Body of pancreas (tissue), 4 donors: Measurements from ENCODE around the gene CD160. TPM values are rescaled to one million over a fixed set of nuclear protein-coding genes. Genes with fewer than 3 reads are reported as not detected.

Experiments used
- ATAC-seq: fragments of 150-250 bp; one replicate; pipeline ENCODE4 v1.9.1; 2016
- DNase-seq, 4 donors: peaks; one replicate each; pipeline ENCODE4 v3.0.0-alpha.2; 2019
- H3K27ac ChIP-seq, 4 donors: fragments of 200-600 bp; sonication (generic); 1 replicate in 3 of 4; 2 replicates in 1 of 4; pipeline versions ENCODE4 v1.5.1 to v1.6.1; 2016 to 2019; ENCODE audit warnings: mild to moderate bottlenecking in 1 of 4, mixed read lengths in 1 of 4, moderate library complexity in 1 of 4
- H3K27me3 ChIP-seq, 2 donors: fragments of 200-600 bp; sonication (generic); one replicate each; pipeline ENCODE4 v1.6.0; 2016; ENCODE audit warnings: mild to moderate bottlenecking in 1 of 2
- H3K36me3 ChIP-seq, 2 donors: fragments of 200-600 bp; sonication (generic); replicated peaks in 1 of 2; 2 replicates each; pipeline ENCODE4 v1.5.1; 2016; ENCODE audit warnings: low read depth in 2 of 2; ENCODE audit not compliant: insufficient read depth in 1 of 2
- H3K4me1 ChIP-seq: fragments of 200-600 bp; sonication (generic); one replicate; pipeline ENCODE4 v1.6.0; 2016
- H3K4me3 ChIP-seq, 2 donors: fragments of 200-600 bp; sonication (generic); 1 replicate in 1 of 2; 2 replicates in 1 of 2; pipeline ENCODE4 v1.5.1; 2016 to 2019
- H3K9me3 ChIP-seq, 3 donors: fragments of 200-600 bp; sonication (generic); 1 replicate in 2 of 3; 2 replicates in 1 of 3; pipeline ENCODE4 v1.5.1; 2016
- POLR2A ChIP-seq, 3 donors: fragments of 450-650 bp; IDR thresholded peaks; one replicate each; pipeline ENCODE4 v1.6.1; 2016; ENCODE audit warnings: antibody characterized with exemption in 3 of 3, mild to moderate bottlenecking in 2 of 3
- WGBS, 2 donors: methylation state at CpG; one replicate each; pipeline ENCODE4 v1.1.5; 2017; 5-methylcytosine and 5-hydroxymethylcytosine counted together
- intact Hi-C: fragments of 100-400 bp; cut with DNase I; formaldehyde crosslinking; loops from one replicate; pipeline ENCODE4 v1.15.1; 2023
- total RNA-seq, 2 donors: library from RNA; depleted of rRNA; stranded (reverse); fragments of >200 nt; gene quantifications; one replicate each; pipeline ENCODE4 v1.1.0, GENCODE V29; 2016
- TF ChIP-seq, protein P1 (sequence below), 7 experiments: fragments of 450-650 bp in 4 of 7; fragments of 200-600 bp in 3 of 7; sonication (generic) in 3 of 7; IDR thresholded peaks; one replicate each; pipeline ENCODE4 v1.5.1; 2016 to 2019; ENCODE audit warnings: antibody characterized with exemption in 7 of 7

CD160 gene
- total RNA-seq, 2 donors from 2014 or later, result not detected

DNA sequence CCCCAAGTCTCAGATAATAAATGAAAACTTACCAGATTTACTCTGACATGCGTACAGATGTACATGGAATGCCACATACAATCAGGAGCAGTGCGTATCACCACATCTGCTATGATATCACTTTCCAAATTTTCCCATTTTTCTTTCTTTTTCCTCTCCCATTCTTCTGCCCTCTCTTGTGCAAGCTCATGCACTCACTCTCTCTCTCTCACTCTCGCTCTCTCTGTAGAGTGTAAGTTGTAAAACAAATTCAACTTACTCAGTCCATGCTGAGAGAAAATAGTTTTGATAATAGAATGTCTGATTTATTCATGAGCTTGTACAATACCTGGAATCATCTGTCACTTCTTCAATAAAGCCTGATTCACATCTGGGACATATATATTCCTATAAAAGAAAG lies 69.3 kb downstream of the CD160 start:
- TF ChIP-seq, protein P1, sequence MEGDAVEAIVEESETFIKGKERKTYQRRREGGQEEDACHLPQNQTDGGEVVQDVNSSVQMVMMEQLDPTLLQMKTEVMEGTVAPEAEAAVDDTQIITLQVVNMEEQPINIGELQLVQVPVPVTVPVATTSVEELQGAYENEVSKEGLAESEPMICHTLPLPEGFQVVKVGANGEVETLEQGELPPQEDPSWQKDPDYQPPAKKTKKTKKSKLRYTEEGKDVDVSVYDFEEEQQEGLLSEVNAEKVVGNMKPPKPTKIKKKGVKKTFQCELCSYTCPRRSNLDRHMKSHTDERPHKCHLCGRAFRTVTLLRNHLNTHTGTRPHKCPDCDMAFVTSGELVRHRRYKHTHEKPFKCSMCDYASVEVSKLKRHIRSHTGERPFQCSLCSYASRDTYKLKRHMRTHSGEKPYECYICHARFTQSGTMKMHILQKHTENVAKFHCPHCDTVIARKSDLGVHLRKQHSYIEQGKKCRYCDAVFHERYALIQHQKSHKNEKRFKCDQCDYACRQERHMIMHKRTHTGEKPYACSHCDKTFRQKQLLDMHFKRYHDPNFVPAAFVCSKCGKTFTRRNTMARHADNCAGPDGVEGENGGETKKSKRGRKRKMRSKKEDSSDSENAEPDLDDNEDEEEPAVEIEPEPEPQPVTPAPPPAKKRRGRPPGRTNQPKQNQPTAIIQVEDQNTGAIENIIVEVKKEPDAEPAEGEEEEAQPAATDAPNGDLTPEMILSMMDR (IDR thresholded peaks at IDR 0.05), result no peak
- TF ChIP-seq POLR2A (IDR thresholded peaks at IDR 0.05), result no peak
- peaks cover 21% of the 10 kb centered on the region for H3K4me1 ChIP-seq
- H3K27me3 ChIP-seq, result no peaks in the 10 kb centered on the region
- H3K36me3 ChIP-seq, result no peaks in the 10 kb centered on the region
- intact Hi-C loops, result no loop called here
- DNase-seq (no peak), ATAC-seq (no peak)
- no peak overlapping the region for H3K4me3 ChIP-seq
- 95 to 99% methylated on average over 3 of the region's 3 CpGs for WGBS, 2 donors
- no peaks in the 10 kb centered on the region for H3K9me3 ChIP-seq
- no peak overlapping the region for H3K27ac ChIP-seq

Other genes starting within 250 kb of the CD160 start
- 10 to 100 TPM; 12.7 to 29.7 TPM for gene GPR89A, start 111.5 kb upstream of the CD160 start, total RNA-seq
- 10 to 100 TPM in 1 of 2 donors, 1 to 10 TPM in 1; 7.8 to 24.7 TPM for gene PDZK1, start 12.1 kb upstream of the CD160 start, total RNA-seq
- 10 to 100 TPM; 12.7 to 13.2 TPM for gene RNF115, start 104.6 kb downstream of the CD160 start, total RNA-seq
- gene POLR3C, start 104.7 kb downstream of the CD160 start, total RNA-seq, result 10 to 100 TPM; 15.6 to 31.6 TPM
- gene NUDT17, start 126.1 kb downstream of the CD160 start, total RNA-seq, result 1 to 10 TPM in 1 of 2 donors, not detected in 1; 1.6 TPM
- 10 to 100 TPM; 14.2 to 17.6 TPM for gene PIAS3, start 139.6 kb downstream of the CD160 start, total RNA-seq
- gene ANKRD35, start 166.4 kb downstream of the CD160 start, total RNA-seq, result 1 to 10 TPM in 1 of 2 donors, under 1 TPM in 1; 0.26 to 1.3 TPM
- 1 to 10 TPM; 4.0 to 5.7 TPM for gene ITGA10, start 190.6 kb downstream of the CD160 start, total RNA-seq
- gene PEX11B, start 199.2 kb downstream of the CD160 start, total RNA-seq, result 10 to 100 TPM; 10.5 to 11.4 TPM
- gene RBM8A, start 208.0 kb downstream of the CD160 start, total RNA-seq, result 10 to 100 TPM; 47.2 to 70.2 TPM
- 10 to 100 TPM in 1 of 2 donors, 1 to 10 TPM in 1; 8.3 to 16.5 TPM for gene LIX1L, start 238.5 kb downstream of the CD160 start, total RNA-seq
- gene ANKRD34A, start 245.1 kb downstream of the CD160 start, total RNA-seq, result under 1 TPM in 1 of 2 donors, not detected in 1; 0.66 TPM
- gene POLR3GL, start 245.2 kb downstream of the CD160 start, total RNA-seq, result 1 to 10 TPM; 7.8 to 8.6 TPM